ENCODE measurements around the gene CCDC187.

- TF ChIP-seq CTCF (IDR thresholded peaks at IDR 0.05; ENCODE audit: poor library complexity, severe bottlenecking) (no peak), TAF1 (IDR thresholded peaks at IDR 0.05; ENCODE audit: low read depth) (no peak), EZH2 (IDR thresholded peaks at IDR 0.05; ENCODE audit: borderline replicate concordance, insufficient read depth, low read length, poor library complexity, severe bottlenecking) (no peak), RAD21 (conservative IDR thresholded peaks at IDR 0.05) (no peak), MXI1 (conservative IDR thresholded peaks at IDR 0.05; ENCODE audit: poor library complexity, severe bottlenecking) (no peak), EP300 (conservative IDR thresholded peaks at IDR 0.05; ENCODE audit: poor library complexity, severe bottlenecking) (no peak)
Measured at GRCh38 chr9:136308702-136309053, 4.8 kb upstream of the CCDC187 start.

Data from neural cell (in vitro differentiated cells).